NCI-H524 treated with DMSO at 0.1 percent for 48 hours (cell line): ENCODE measurements around the gene SLC25A13.
"Not testable (repeated sequence)": the region's sequence is repeated elsewhere in the genome, so short reads cannot be mapped to it uniquely, and the experiment has no call there.

ENCODE experiments used
- DNase-seq: peaks from one replicate; lab custom pipeline; 2025; lab: John Stamatoyannopoulos, UW

SLC25A13 gene

GRCh38 chr7:96157856-96158255 lies 164.0 kb downstream of the SLC25A13 start:
- no peak for DNase-seq

DNA sequence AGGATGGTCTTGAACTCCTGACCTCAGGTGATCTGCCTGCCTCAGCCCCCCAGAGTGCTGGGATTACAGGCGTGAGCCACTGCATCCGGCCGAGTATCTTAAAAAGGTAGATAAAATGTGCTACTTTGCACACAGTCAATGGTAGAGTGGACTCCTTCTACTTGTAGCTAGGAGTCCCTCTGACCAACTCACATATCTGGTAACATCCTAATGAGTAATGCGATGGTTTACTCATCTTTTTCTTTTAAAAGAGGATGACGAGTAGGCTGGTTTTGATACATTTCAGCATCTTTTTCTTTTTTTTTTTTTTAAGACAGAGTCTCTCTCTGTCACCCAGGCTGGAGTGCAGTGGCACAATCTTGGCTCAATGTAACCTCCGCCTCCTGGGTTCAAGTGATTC lies 167.4 kb downstream of the SLC25A13 start:
- not testable (repeated sequence) for DNase-seq

DNA sequence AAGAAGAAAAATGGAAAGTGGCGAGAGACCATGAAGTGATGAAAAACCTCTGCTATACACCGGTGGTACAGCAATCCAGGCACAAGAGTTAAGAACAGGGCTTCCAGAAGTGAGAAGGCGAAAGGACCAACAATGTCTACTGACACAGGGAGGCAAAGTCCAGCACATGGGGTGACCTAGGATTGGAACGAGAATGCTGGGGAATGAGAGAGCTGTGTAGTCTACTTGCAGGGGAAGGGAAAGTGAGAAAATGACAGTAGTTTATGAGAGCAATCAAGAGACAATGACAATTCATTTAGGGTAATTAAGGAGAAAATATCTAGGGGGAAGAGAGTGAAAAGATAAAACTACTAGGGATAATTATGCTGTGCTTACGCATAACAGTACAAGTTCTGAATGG lies 169.2 kb downstream of the SLC25A13 start:
- no peak for DNase-seq

- no peak for DNase-seq
Measured at GRCh38 chr7:96151889-96152288, 170.0 kb downstream of the SLC25A13 start.

DNA sequence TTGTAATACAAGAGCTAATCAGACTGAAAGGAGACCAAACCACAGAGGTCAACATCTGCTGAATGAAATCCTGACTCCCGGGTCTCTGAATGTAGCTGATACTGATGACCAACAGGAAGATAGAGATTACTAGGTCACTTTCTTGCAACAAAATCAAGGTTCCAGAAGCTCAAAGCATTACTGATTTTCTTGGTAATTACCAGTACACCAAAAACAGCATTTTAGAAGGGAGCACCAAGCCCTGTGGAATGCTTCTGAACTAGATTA lies 177.7 kb downstream of the SLC25A13 start:
- no peak for DNase-seq

DNA sequence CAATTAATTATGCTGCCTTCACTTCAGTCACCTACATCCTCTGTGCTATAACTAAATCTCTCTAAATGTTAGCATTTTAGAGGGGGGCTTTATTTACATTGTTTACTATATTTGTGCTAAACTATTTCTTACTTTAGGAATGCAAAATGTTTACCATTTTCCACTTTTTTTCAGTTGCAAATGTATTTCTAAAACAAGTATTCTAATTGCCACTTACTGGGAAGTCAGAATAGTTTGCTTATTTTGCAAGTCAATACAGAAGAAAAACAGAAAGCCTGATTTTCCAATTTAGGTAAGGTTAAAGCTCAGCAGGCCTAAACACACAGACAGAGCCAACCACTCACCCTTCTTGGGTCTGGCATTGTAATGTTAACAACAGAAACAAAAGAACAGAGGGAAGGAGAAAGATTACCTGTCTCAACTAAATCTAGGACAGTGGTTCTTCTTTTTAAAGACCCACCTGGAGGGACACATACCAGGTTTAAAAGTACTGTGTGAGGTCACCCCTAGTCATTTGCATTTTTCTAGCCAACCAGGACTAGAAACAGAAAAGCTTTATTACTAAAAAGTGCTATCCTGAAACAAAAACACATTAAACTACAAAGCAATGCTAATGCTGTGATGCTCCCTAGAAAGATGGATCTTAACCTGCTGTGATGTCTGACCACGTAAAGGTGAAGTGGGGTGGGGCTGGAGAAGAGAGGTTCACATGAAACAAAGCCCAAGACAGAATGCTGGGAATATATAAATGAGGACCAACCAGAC lies 178.2 kb downstream of the SLC25A13 start:
- DNase-seq, result no peak

- DNase-seq, result no peak
Measured at GRCh38 chr7:96136600-96137239, 185.2 kb downstream of the SLC25A13 start.

- no peak for DNase-seq
Measured at GRCh38 chr7:96135241-96135640, 186.7 kb downstream of the SLC25A13 start.

DNA sequence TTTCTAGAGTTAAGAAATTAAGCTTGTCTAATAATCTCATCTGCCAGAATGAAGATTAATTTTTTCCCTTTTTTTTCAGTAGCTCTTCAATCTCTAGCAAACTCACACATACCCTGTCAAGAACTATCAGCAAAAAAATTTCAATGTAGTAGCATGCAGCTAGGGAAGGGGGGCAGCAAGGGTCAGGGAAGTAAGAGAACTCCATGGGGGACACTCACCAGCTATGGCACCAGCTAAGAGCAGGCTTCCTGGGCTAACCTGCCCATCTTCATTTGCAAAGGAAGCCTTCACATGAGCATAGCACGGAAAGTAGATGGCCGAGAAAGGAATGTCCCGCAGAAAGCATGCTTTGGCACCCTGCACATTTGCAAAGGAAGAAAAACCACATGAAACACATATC lies 190.4 kb downstream of the SLC25A13 start:
- no peak for DNase-seq

DNA sequence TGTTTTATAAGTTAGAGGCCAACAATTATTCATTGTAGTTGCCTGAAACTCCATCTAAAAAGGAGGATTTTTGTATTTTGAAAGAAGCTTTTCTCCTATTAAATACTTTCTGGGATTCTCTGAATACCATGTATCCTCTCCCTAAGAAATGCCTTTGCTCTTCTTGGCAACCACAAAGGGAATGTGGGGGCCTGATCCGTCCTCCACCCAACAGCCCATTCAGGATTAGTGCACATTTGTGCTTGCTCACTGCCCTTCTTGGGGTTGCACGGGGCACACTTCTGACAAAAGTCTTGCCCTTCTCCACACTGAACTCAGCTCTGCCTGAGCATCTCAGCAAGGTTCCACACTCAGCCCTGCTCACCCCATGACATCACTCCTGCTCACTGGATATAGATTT lies 194.2 kb downstream of the SLC25A13 start:
- DNase-seq, result no peak

DNA sequence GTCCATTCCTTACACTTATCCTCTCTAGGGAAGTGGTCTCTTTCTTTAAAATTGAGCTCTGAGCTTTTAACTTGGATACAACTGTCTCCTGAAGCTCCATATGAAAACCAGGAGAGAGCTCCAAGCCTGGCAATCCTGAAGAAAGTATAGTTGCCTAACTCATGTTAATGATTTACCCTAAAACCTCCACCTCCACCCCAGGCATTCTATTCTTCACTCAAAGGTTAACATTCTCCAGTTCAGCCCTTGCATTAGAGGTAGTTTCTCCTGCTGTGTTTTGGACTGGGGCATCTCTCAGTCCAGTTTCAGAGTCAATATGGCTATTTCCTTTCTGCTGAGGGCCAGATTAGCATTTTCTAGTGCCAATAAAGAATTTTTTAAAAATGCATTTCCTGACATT lies 195.5 kb downstream of the SLC25A13 start:
- DNase-seq, result no peak

- no peak for DNase-seq
Measured at GRCh38 chr7:96122746-96123145, 199.2 kb downstream of the SLC25A13 start.

- DNase-seq, result no peak
Measured at GRCh38 chr7:96121752-96122151, 200.1 kb downstream of the SLC25A13 start.

GRCh38 chr7:96120445-96121225 lies 201.3 kb downstream of the SLC25A13 start:
- no peak for DNase-seq

- DNase-seq, result no peak
Measured at GRCh38 chr7:96118449-96119001, 203.4 kb downstream of the SLC25A13 start.

GRCh38 chr7:96116173-96116572 lies 205.7 kb downstream of the SLC25A13 start:
- no peak for DNase-seq

DNA sequence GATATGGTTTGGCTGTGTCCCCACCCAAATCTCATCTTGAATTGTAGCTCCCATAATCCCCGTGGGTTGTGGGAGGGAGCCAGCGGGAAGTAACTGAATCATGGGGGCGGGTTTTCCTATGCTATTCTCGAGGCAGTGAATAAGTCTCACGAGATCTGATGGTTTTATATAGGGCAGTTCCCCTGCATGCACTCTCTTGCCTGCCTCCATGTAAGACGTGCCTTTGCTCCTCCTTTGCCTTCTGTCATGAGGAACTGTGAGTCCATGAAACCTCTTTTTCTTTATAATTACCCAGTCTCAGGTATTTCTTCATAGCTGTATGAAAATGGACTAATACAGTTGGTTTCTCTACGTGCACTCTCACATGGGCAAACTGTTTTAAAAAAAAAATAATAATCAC lies 207.7 kb downstream of the SLC25A13 start:
- DNase-seq, result no peak

DNA sequence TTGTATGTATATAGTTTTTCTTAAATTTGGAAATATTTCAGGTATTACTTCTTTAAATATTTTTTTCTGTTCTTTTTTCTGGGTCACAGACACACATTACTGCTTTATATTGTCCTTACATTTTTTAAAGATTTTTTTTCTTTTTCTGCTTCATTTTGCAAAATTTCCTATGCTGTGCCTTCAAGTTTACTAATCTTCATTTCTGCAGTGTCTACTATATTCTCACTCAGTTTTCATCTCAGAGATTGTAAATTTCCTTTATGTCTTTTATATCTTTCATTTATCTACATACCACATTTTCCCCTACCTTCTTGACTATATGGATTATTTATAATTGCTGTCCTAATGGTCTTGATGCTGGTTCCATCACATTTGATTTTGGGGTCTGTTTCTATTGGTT lies 210.5 kb downstream of the SLC25A13 start:
- no peak for DNase-seq

DNA sequence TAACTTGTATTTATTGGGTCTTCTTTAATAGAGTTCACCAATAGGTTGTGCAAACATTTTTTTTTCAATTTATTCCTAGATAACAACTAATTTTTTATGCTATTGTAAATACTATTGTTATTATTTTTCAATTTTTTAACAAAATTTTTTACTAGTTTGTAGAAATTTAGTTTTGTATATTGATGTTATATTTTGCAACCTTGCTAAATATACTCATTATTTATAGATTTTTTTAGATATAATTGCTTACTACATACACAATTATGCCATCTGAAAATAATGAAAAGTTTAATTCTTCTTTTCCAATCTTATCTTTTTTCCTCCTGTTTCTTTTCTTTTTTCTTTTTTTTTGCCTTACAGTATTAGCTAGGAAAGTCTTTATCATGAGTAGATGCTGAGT lies 216.9 kb downstream of the SLC25A13 start:
- DNase-seq, result no peak

DNA sequence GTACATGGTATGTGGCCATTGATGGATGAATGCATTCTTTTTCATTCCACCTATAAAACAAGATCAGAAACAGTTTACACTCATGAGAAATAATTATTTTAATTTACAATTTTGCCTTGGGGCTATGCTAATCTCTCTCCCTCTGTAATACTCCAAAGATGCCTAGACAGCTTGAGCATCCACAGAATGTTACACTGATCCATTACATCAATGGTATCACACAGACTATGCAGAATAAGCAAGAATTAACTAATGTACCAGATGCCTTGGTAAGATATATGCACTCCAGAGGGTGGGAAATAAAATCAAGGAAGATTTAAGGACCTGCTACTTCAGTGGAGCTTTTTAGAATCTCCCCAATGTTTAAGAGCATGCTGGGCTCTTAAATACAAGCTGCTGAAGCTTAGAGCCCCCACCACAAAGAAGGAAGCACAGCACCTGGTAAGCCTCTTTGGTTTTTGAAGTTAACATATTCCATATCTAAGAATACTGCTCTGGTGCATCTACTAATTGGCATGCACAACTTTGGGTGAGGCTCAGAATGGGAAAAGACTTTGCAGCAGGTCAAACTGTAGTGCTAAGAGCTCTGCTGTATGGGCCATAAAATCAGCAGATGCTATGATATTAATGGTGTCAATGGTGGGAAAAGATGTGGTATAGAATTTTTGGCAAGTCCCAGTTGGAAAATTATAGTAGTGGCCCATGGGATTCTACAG lies 219.6 kb downstream of the SLC25A13 start:
- no peak for DNase-seq

DNA sequence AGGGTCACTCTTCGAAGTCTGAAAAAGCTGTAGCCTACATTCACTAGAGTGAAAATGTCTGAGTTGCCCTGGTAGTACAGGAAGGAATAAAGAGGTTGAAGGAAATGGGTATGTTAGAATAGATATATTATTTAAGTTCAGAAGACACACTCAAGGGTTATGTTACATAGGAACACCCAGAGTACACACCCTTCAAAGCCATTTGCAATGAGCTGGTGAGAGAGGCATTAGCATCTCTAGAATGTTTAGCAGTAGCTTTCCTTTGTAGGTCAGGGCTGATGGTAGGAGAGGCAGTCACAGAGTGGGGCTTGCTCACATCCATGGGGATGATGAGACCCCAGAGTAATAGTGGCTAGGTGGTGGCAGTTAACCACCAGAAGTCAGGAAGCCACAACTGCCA lies 221.2 kb downstream of the SLC25A13 start:
- no peak for DNase-seq

DNA sequence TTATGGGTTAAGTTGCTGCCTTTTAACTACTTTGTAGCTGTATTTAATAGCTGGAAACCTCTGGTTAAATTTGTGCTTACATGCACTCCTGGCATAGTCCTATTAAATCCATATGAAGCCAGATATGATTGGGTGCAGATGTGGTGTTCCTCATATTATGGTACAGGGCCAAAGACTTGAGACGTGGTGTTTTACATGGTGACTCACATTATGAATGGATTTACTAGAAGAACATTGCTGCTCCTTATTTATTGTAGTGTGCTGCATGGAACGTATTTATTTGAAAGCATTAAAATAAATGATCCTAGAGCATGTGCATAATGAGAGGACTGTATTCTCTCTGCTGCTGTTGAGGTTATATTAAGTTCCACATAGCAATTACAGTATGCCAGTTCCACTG lies 224.1 kb downstream of the SLC25A13 start:
- no peak for DNase-seq
